ENCODE results near the gene SLC4A5. TPM values are rescaled to one million over a fixed set of nuclear protein-coding genes. Genes with fewer than 3 reads are reported as not detected.

Gene SLC4A5
- total RNA-seq, 1 experiment from 2014 or later = 1.8 TPM

- DNase-seq (ENCODE audit: low spot score) = no peak
- TF ChIP-seq FOXJ3 (CRISPR knock-in tag; IDR thresholded peaks at IDR 0.05; ENCODE audit: borderline replicate concordance) (no peak), MXD4 (CRISPR knock-in tag; IDR thresholded peaks at IDR 0.05; ENCODE audit: borderline replicate concordance) (no peak), TP53 (CRISPR knock-in tag; IDR thresholded peaks at IDR 0.05) (no peak), ZMAT4 (CRISPR knock-in tag; IDR thresholded peaks at IDR 0.05) (no peak), MYBL2 (CRISPR knock-in tag; IDR thresholded peaks at IDR 0.05) (no peak), ZNF416 (CRISPR knock-in tag; IDR thresholded peaks at IDR 0.05) (no peak), ATF6 (CRISPR knock-in tag; IDR thresholded peaks at IDR 0.05) (no peak), SOX15 (CRISPR knock-in tag; IDR thresholded peaks at IDR 0.05) (no peak), ZNF512 (CRISPR knock-in tag; IDR thresholded peaks at IDR 0.05; ENCODE audit: borderline replicate concordance) (no peak), CDX4 (CRISPR knock-in tag; IDR thresholded peaks at IDR 0.05; ENCODE audit: borderline replicate concordance) (no peak), FOXP1 (CRISPR knock-in tag; IDR thresholded peaks at IDR 0.05; ENCODE audit: borderline replicate concordance) (no peak), GRHL2 (CRISPR knock-in tag; IDR thresholded peaks at IDR 0.05; ENCODE audit: insufficient replicate concordance, severe bottlenecking) (no peak), ZBTB21 (CRISPR knock-in tag; IDR thresholded peaks at IDR 0.05; ENCODE audit: borderline replicate concordance) (no peak), SMAD4 (CRISPR knock-in tag; IDR thresholded peaks at IDR 0.05) (no peak), MLX (CRISPR knock-in tag; IDR thresholded peaks at IDR 0.05) (no peak)
- H3K27ac Mint-ChIP-seq = no peak overlapping the region
- no peak for ATAC-seq
- peaks cover 8% of the 10 kb centered on the region for H3K4me1 Mint-ChIP-seq
- no peak overlapping the region for H3K4me3 Mint-ChIP-seq
- H3K36me3 Mint-ChIP-seq = no peaks in the 10 kb centered on the region
- peaks cover 6% of the 10 kb centered on the region for H3K27me3 Mint-ChIP-seq (ENCODE audit: low read depth)
- CTCF ChIA-PET = interaction anchor here (1.0 to 1.9 kb wide), 3 partner anchors 20 to 21 kb away, joined by 3 to 11 read pairs (median 4); no protein-coding TSS in a partner anchor
- POLR2A ChIA-PET = no interaction called here
- 0 out of 2 replicates have a peak, but pooled peaks cover under 1% of the 10 kb centered on the region for H3K9me3 Mint-ChIP-seq
Measured at GRCh38 chr2:74313497-74313896, 29.7 kb downstream of the SLC4A5 start.

- Mint-ChIP-seq H3K4me3 (no peak overlapping the region), H3K4me1 (peaks cover 8% of the 10 kb centered on the region), H3K27ac (no peak overlapping the region), H3K36me3 (no peaks in the 10 kb centered on the region), H3K27me3 (ENCODE audit: low read depth) (peaks cover 12% of the 10 kb centered on the region), H3K9me3 (peaks cover 5% of the 10 kb centered on the region; the same call in 1 of the 2 replicates)
- ChIA-PET CTCF (interaction anchor here (1.0 to 1.9 kb wide), 2 partner anchors 20 to 22 kb away, joined by 3 to 11 read pairs; no protein-coding TSS in a partner anchor), POLR2A (no interaction called here)
- ATAC-seq (no peak), DNase-seq (ENCODE audit: low spot score) (no peak)
- TF ChIP-seq AR (CRISPR knock-in tag; IDR thresholded peaks at IDR 0.05) (no peak), NFYB (CRISPR knock-in tag; conservative IDR thresholded peaks at IDR 0.05; ENCODE audit: low read depth) (no peak), SOX15 (CRISPR knock-in tag; IDR thresholded peaks at IDR 0.05) (no peak)
Measured at GRCh38 chr2:74312913-74313312, 30.3 kb downstream of the SLC4A5 start.
